ENCODE measurements around the gene DHRS3. TPM values are rescaled to one million over a fixed set of nuclear protein-coding genes. Genes with fewer than 3 reads are reported as not detected.

Gene DHRS3
- total and polyA plus RNA-seq, 10 donors: 8.9 to 41.0 (median 28.7) TPM

GRCh38 chr1:12608311-12608957, 9.6 kb downstream of the DHRS3 start:
- no peak for TF ChIP-seq CTCF (IDR thresholded peaks at IDR 0.05 in 8 of 11, conservative IDR thresholded peaks at IDR 0.05 in 3 of 11)
- no peak for TF ChIP-seq POLR2AphosphoS5 (IDR thresholded peaks at IDR 0.05)
- no peak for TF ChIP-seq POLR2A (IDR thresholded peaks at IDR 0.05)
- Histone ChIP-seq H3K27ac (no peak overlapping the region), H3K9me3 (peaks cover 0 to 12% (median 0%) of the 10 kb centered on the region in 8 donors), H3K36me3 (peaks cover 0 to 12% (median 0%) of the 10 kb centered on the region in 6 donors), H3K4me1 (peaks cover 9 to 43% (median 18%) of the 10 kb centered on the region in 6 donors), H3K4me3 (no peak overlapping the region), H3K27me3 (replicated peaks in 1 of 7) (no peaks in the 10 kb centered on the region)
- intact Hi-C loops (cut with DNase I; ENCODE audit: low total_unique reads): no loop called here
- WGBS, 5 donors: 86 to 93% (median 88%) methylated on average over 4 to 5 of the region's 5 CpGs
- DNase-seq: no peak

- no peak for DNase-seq
- Histone ChIP-seq H3K4me3 (no peak overlapping the region), H3K27me3 (replicated peaks in 1 of 7) (no peaks in the 10 kb centered on the region), H3K36me3 (peaks cover 0 to 12% (median 0%) of the 10 kb centered on the region in 6 donors), H3K27ac (no peak overlapping the region), H3K4me1 (peaks cover 16 to 48% (median 29%) of the 10 kb centered on the region in 6 donors), H3K9me3 (peaks cover 0 to 12% (median 0%) of the 10 kb centered on the region in 8 donors)
- WGBS, 5 donors: 77 to 89% (median 84%) methylated on average over 3 of the region's 3 CpGs
- TF ChIP-seq POLR2A (IDR thresholded peaks at IDR 0.05): no peak
- no peak for TF ChIP-seq CTCF (IDR thresholded peaks at IDR 0.05 in 8 of 11, conservative IDR thresholded peaks at IDR 0.05 in 3 of 11)
- TF ChIP-seq POLR2AphosphoS5 (IDR thresholded peaks at IDR 0.05): no peak
- intact Hi-C loops (cut with DNase I; ENCODE audit: low total_unique reads): no loop called here
Observed at GRCh38 chr1:12607263-12607662, 10.7 kb downstream of the DHRS3 start.

GRCh38 chr1:12604986-12605385, 13.0 kb downstream of the DHRS3 start:
- 83 to 92% (median 89%) methylated on average over 9 of the region's 9 CpGs for WGBS, 5 donors
- intact Hi-C loops (cut with DNase I; ENCODE audit: low total_unique reads): no loop called here
- peaks cover 0 to 7% (median 0%) of the 10 kb centered on the region in 6 donors for H3K36me3 ChIP-seq
- no peak for TF ChIP-seq POLR2AphosphoS5 (IDR thresholded peaks at IDR 0.05)
- no peaks in the 10 kb centered on the region for H3K27me3 ChIP-seq (replicated peaks in 1 of 7)
- DNase-seq: no peak
- peaks cover 0 to 12% (median 0%) of the 10 kb centered on the region in 8 donors for H3K9me3 ChIP-seq
- H3K4me1 ChIP-seq: peaks cover 25 to 57% (median 45%) of the 10 kb centered on the region in 6 donors
- H3K4me3 ChIP-seq: no peak overlapping the region
- peak overlapping the region in 4 of 8 donors; percentile 71 to 76 (median 74) for H3K27ac ChIP-seq

- intact Hi-C loops (cut with DNase I; ENCODE audit: low total_unique reads): no loop called here
- peak overlapping the region in 1 of 8 donors; percentile 2 for H3K4me3 ChIP-seq
- DNase-seq: no peak
- 47 to 63% (median 54%) methylated on average over 15 to 16 of the region's 16 CpGs for WGBS, 5 donors
- peak overlapping the region; percentile 27 to 76 (median 70) for H3K27ac ChIP-seq
- peaks cover 0 to 7% (median 0%) of the 10 kb centered on the region in 6 donors for H3K36me3 ChIP-seq
- no peak for TF ChIP-seq POLR2A (IDR thresholded peaks at IDR 0.05)
- TF ChIP-seq CTCF (IDR thresholded peaks at IDR 0.05 in 8 of 11, conservative IDR thresholded peaks at IDR 0.05 in 3 of 11): no peak
- TF ChIP-seq POLR2AphosphoS5 (IDR thresholded peaks at IDR 0.05): peak; percentile 35 to 88 (median 48)
- peaks cover 25 to 64% (median 51%) of the 10 kb centered on the region in 6 donors for H3K4me1 ChIP-seq
- peaks cover 0 to 12% (median 0%) of the 10 kb centered on the region in 8 donors for H3K9me3 ChIP-seq
- no peaks in the 10 kb centered on the region for H3K27me3 ChIP-seq (replicated peaks in 1 of 7)
Observed at GRCh38 chr1:12604114-12604874, 13.7 kb downstream of the DHRS3 start.

Measured in spleen (tissue), 11 donors.